Fibroblast of skin of left biceps (primary cell): ENCODE data around the gene HOXD11.
A peak's percentile ranks its signal among the peaks of the same experiment; 100 is the strongest.

ENCODE experiments used
- DNase-seq, 2 experiments: peaks; one replicate each; pipeline ENCODE4 v3.0.0-alpha.2; 2013; ENCODE audit warnings: low read depth in 2 of 2

Gene HOXD11

DNA sequence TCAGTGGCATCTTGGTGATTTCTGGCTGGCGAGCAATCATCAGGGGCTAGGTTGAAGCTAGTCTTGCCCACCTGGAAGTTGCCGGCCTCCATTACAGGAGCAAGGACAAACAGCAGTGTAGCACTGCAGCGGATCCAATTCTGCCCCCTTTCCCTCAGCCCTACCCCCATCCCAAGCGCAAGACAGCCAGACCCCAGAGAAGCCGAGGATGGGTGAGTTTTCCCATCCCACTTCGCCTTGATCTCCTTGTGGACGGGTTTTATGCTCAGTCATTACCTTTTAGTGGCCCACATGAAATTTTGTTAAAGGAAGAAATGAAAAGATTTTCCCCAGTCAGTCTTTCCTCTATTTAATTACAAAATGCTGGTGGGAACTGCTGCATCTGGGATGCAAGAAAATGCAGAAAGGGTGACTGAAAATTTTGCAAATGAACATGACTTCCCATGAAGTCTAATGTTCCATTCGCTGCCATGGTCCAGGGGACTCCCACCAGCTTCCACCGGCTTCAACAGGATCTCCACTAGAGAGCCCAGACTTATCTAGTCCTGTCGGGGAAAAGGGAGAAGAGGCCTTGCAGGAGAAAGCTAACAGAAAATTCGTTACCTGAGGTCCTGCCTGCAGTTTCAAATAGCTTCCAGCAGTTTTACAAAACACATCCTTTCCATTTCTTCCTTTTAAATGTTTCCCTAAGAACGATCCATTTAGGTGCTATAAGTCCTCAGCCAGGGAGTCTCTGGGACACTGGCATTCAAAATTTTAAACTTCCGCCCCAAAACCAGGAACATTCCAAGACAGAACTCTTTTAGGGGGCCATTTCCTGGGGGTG lies 13.5 kb downstream of the HOXD11 start:
- no peak for DNase-seq

- DNase-seq: no peak
Measured at GRCh38 chr2:176121190-176122051, 14.3 kb downstream of the HOXD11 start.

DNA sequence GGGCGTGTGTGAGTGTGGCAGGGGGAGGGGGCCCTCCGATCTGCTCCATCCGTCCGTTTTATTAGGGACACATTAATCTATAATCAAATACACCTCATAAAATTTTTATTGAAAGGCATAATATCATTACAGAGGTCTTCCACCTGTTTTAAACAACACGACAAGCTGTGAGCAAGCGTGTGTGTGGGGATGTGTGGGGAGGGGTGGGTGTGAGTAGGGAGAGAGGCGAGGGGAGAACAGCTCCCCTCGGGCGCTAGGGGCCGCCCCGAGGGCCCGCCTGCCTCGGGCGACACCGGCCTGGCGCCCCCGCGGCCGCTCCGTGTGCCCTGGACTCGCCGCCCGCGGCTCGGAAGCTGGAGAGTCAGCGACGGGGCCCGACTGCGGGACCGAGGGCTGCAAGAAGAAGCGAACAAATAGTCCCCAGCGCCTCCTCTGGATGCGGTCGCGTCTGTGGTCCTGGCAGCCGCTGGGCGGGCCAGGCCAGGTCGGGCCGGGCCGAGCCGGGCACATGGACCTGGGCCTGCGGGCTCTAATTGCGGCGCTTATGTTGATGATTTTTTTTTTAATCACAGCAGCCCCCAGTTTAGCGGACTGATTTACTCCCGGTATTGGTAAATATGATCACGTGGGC lies 15.1 kb downstream of the HOXD11 start:
- DNase-seq: no peak

- DNase-seq: no peak
Measured at GRCh38 chr2:176122683-176123410, 15.8 kb downstream of the HOXD11 start, which contains the start of gene HOXD9. Gene HOXD9, plus strand, starts transcription at chr2:176122719. Its CDS starts 50 bp downstream, at chr2:176122769.

GRCh38 chr2:176123411-176124109 lies 16.5 kb downstream of the HOXD11 start:
- DNase-seq: no peak

GRCh38 chr2:176124110-176124946 lies 17.2 kb downstream of the HOXD11 start:
- no peak for DNase-seq

GRCh38 chr2:176124947-176125771 lies 18.1 kb downstream of the HOXD11 start:
- no peak for DNase-seq

- DNase-seq: no peak
Measured at GRCh38 chr2:176125772-176126054, 18.6 kb downstream of the HOXD11 start.

GRCh38 chr2:176126929-176127773 lies 20.1 kb downstream of the HOXD11 start:
- DNase-seq: no peak

- DNase-seq: no peak
Measured at GRCh38 chr2:176127774-176128072, 20.6 kb downstream of the HOXD11 start.

- no peak for DNase-seq
Measured at GRCh38 chr2:176128172-176128981, 21.3 kb downstream of the HOXD11 start.

DNA sequence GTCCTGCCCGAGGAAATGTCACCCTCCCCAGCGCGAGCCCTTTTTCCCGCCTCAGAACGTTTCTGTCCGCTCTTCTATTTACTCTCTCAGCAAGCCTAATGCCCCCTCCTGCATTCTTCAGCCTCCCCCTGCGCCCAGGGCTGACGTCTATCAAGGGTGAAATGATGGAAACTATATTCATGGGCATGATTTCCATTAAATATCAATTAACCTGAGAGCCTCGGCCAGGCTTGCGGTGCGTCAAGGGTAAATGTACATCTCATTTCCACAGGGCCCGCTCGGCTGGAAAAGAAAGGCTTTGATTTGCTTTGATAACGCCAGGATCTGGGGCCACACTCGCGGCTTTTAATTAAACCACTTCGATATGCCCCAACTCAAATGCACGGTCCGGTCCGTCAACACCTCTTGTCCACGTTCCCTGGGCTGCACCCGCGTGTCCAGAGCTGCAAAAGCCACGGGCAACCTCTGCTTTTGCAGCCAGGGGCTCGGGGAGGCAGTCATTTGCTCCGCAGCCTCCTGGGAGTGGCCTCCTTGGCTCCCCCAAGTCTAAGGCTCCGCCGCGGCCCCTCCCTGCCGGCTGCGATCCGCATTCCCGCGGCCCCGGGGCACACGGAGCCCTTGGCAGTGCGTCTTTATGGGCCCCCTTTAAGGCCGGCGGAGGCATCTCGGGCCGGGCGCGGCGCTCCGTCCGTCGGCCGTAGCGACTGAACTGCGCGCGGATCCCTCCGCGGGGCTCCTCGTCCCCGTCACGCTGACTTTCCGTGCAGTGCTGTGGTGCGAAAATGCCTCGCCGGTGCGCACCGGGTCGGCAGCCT lies 22.1 kb downstream of the HOXD11 start, which contains the start of gene HOXD8:
Gene HOXD8 (plus strand): TSS at position 724 of the 815 bp plus-strand sequence. CDS start 662 bp downstream, outside the sequence.
- DNase-seq: peak; percentile 87 to 88

GRCh38 chr2:176129813-176130146 lies 22.7 kb downstream of the HOXD11 start:
- no peak for DNase-seq

DNA sequence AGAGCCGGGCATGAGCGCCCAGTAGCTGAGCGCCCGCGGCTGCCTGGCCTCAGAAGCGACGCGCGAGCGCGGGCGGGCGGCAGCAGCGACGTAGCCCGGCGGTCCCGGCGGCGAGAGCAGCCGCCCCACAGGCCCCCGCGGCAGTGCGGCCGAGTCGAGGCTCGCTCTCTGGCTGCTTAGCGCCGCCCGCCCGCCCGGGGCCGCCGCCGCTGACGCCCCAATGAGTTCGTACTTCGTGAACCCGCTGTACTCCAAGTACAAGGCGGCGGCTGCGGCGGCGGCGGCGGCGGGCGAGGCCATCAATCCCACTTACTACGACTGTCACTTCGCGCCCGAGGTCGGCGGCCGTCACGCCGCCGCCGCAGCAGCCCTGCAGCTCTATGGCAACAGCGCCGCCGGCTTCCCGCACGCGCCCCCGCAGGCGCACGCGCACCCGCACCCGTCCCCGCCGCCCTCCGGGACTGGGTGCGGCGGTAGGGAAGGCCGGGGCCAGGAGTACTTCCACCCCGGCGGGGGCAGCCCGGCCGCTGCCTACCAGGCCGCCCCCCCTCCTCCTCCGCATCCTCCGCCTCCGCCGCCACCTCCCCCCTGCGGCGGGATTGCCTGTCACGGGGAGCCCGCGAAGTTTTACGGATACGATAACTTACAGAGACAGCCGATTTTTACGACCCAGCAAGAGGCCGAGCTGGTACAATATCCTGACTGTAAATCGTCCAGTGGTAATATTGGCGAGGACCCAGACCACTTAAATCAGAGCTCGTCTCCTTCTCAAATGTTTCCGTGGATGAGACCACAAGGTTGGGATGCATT lies 23.3 kb downstream of the HOXD11 start:
- peak; percentile 94 to 96 for DNase-seq

- no peak for DNase-seq
Measured at GRCh38 chr2:176130957-176131847, 24.1 kb downstream of the HOXD11 start.
